HG02571 (cell line): ENCODE measurements around the gene OR10G3.
"Not testable (repeated sequence)": the region's sequence is repeated elsewhere in the genome, so short reads cannot be mapped to it uniquely, and the experiment has no call there.

Experiments
- ATAC-seq: cut with Tn5 transposase; IDR thresholded peaks from one replicate; pipeline ENCODE4 v1.9.1; 2021; ENCODE audit warnings: mild to moderate bottlenecking, moderate library complexity; ENCODE audit not compliant: unreplicated experiment

OR10G3 gene

GRCh38 chr14:21579976-21580375 is at the start of gene OR10G3:
Gene OR10G3 (minus strand): TSS chr14:21580076. CDS start chr14:21570744, 9,332 bp downstream.
- no peak for ATAC-seq

- ATAC-seq: no peak
Measured at GRCh38 chr14:21626491-21627230, 46.8 kb upstream of the OR10G3 start.

GRCh38 chr14:21617614-21618013 is 37.7 kb upstream of the OR10G3 start:
- ATAC-seq: no peak

- no peak for ATAC-seq
Measured at GRCh38 chr14:21614240-21614639, 34.4 kb upstream of the OR10G3 start.

- no peak for ATAC-seq
Measured at GRCh38 chr14:21612324-21612723, 32.4 kb upstream of the OR10G3 start.

- not testable (repeated sequence) for ATAC-seq
Measured at GRCh38 chr14:21602181-21602580, 22.3 kb upstream of the OR10G3 start.

- ATAC-seq: no peak
Measured at GRCh38 chr14:21589317-21589716, 9.4 kb upstream of the OR10G3 start.

GRCh38 chr14:21575661-21576060 is 4.2 kb downstream of the OR10G3 start:
- no peak for ATAC-seq

- ATAC-seq: no peak
Measured at GRCh38 chr14:21572604-21573003, 7.3 kb downstream of the OR10G3 start.

- no peak for ATAC-seq
Measured at GRCh38 chr14:21558703-21559170, 21.1 kb downstream of the OR10G3 start.

- ATAC-seq: no peak
Measured at GRCh38 chr14:21557084-21557901, 22.6 kb downstream of the OR10G3 start.

GRCh38 chr14:21556378-21557083 is 23.3 kb downstream of the OR10G3 start:
- no peak for ATAC-seq

- no peak for ATAC-seq
Measured at GRCh38 chr14:21553266-21553665, 26.6 kb downstream of the OR10G3 start.

- not testable (repeated sequence) for ATAC-seq
Measured at GRCh38 chr14:21544588-21544987, 35.3 kb downstream of the OR10G3 start.

- ATAC-seq: no peak
Measured at GRCh38 chr14:21543963-21544362, 35.9 kb downstream of the OR10G3 start.

- no peak for ATAC-seq
Measured at GRCh38 chr14:21543521-21543960, 36.3 kb downstream of the OR10G3 start.

GRCh38 chr14:21541413-21542074 is 38.3 kb downstream of the OR10G3 start:
- no peak for ATAC-seq

GRCh38 chr14:21539189-21539940 is 40.5 kb downstream of the OR10G3 start:
- ATAC-seq: no peak

- ATAC-seq: no peak
Measured at GRCh38 chr14:21537090-21537424, 42.8 kb downstream of the OR10G3 start.

- no peak for ATAC-seq
Measured at GRCh38 chr14:21536418-21537089, 43.3 kb downstream of the OR10G3 start.
